AG04449 (cell line): ENCODE results near the gene KRTAP3-3.
A peak's percentile ranks its signal among the peaks of the same experiment; 100 is the strongest.

Experiments used
- CTCF ChIA-PET: fragments of 350-600 bp; formaldehyde crosslinking; extraction: SDS; loops from one replicate; lab custom pipeline; 2021; ENCODE audit warnings: antibody characterized with exemption; lab: Yijun Ruan, JAX
- POLR2A ChIA-PET: fragments of 400-600, 350-600 bp; formaldehyde crosslinking; extraction: SDS; loops from one replicate; lab custom pipeline; 2020; ENCODE audit warnings: antibody characterized with exemption, inconsistent platforms; lab: Yijun Ruan, JAX
- DNase-seq: peaks from one replicate; pipeline ENCODE4 v3.0.0-alpha.2; 2010; ENCODE audit warnings: low read depth, low spot score
- H3K4me3 ChIP-seq: 2 replicates; pipeline ENCODE4 v1.5.1; 2011; ENCODE audit warnings: low read depth, mild to moderate bottlenecking, control low read depth, low read length
- TF ChIP-seq, protein P1 (sequence below): IDR thresholded peaks from one replicate; pipeline ENCODE4 v1.5.1; 2011; ENCODE audit warnings: mild to moderate bottlenecking, moderate library complexity, low read length, control low read depth, inconsistent platforms; ENCODE audit not compliant: insufficient read depth; ENCODE audit errors: missing control alignments

The KRTAP3-3 gene

GRCh38 chr17:40952661-40953060 lies 41.3 kb downstream of the KRTAP3-3 start:
- ChIA-PET POLR2A (interaction anchor here (0.5 to 2.3 kb wide), 6 partner anchors 43 to 494 kb away, joined by 3 to 15 read pairs (median 3); no protein-coding TSS in a partner anchor), CTCF (interaction anchor here (0.9 to 2.0 kb wide), 5 partner anchors 10 to 696 kb away, joined by 3 to 6 read pairs (median 5); no protein-coding TSS in a partner anchor)
- DNase-seq, result peak; percentile 96
- TF ChIP-seq, protein P1, sequence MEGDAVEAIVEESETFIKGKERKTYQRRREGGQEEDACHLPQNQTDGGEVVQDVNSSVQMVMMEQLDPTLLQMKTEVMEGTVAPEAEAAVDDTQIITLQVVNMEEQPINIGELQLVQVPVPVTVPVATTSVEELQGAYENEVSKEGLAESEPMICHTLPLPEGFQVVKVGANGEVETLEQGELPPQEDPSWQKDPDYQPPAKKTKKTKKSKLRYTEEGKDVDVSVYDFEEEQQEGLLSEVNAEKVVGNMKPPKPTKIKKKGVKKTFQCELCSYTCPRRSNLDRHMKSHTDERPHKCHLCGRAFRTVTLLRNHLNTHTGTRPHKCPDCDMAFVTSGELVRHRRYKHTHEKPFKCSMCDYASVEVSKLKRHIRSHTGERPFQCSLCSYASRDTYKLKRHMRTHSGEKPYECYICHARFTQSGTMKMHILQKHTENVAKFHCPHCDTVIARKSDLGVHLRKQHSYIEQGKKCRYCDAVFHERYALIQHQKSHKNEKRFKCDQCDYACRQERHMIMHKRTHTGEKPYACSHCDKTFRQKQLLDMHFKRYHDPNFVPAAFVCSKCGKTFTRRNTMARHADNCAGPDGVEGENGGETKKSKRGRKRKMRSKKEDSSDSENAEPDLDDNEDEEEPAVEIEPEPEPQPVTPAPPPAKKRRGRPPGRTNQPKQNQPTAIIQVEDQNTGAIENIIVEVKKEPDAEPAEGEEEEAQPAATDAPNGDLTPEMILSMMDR, result no peak
- H3K4me3 ChIP-seq, result no peak overlapping the region

DNA sequence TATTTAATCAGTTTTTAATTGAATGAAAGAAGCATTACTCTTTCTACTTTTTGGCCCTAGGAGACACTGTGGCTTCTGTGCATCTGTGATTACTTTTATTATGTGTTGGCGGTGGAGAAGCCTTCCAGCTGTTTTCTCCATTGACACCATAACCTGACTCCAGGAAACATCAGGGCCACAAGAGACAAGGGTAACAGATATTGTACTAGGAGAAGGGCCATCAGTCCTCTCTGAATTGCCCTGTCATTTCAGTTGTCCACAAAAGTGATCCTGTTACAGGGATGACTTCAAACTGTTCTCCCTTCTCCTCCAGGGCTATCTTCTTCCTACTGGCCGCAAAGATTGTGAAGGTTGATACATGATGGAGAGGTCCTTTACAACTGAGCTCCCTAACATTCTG lies 41.8 kb downstream of the KRTAP3-3 start:
- H3K4me3 ChIP-seq, result no peak overlapping the region
- CTCF ChIA-PET, result interaction anchor here (0.5 to 2.0 kb wide), 5 partner anchors 11 to 697 kb away, joined by 3 to 6 read pairs (median 3); no protein-coding TSS in a partner anchor
- TF ChIP-seq, protein P1, result no peak
- no peak for DNase-seq
- POLR2A ChIA-PET, result interaction anchor here (0.6 to 2.3 kb wide), 4 partner anchors 42 to 494 kb away, joined by 3 to 15 read pairs (median 4); no protein-coding TSS in a partner anchor

- TF ChIP-seq, protein P1, result no peak
- DNase-seq, result no peak
- ChIA-PET POLR2A (interaction anchor here (0.6 kb wide), 1 partner anchor 55 kb away, joined by 4 read pairs; no protein-coding TSS in a partner anchor), CTCF (interaction anchor here (1.3 kb wide), 1 partner anchor 13 kb away, joined by 3 read pairs; no protein-coding TSS in a partner anchor)
- H3K4me3 ChIP-seq, result no peak overlapping the region
Observed at GRCh38 chr17:40951011-40951622, 42.8 kb downstream of the KRTAP3-3 start.

DNA sequence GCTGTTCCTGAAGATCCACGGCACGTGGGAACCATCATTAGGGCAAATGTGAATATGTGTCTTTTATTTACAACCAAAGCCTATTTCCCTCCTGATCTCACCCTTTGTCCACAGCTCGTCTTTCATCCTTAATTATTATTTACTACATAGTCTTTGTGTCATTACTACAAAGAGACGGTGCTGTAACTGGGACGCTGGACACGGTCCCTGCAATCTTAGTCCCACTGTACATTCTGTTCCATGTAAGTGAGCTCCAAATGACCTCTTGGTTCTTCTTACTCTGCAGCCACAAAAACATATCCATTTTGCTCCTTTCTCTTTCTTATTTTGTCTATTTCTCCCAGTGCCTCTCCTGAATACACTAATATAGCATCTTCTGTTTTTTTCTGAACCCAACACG lies 43.8 kb downstream of the KRTAP3-3 start:
- TF ChIP-seq, protein P1, result no peak
- ChIA-PET POLR2A (no interaction called here), CTCF (interaction anchor here (1.0 to 1.3 kb wide), 2 partner anchors 14 to 379 kb away, joined by 3 read pairs; no protein-coding TSS in a partner anchor)
- DNase-seq, result no peak
- no peak overlapping the region for H3K4me3 ChIP-seq

GRCh38 chr17:40949418-40949817 lies 44.5 kb downstream of the KRTAP3-3 start:
- no peak overlapping the region for H3K4me3 ChIP-seq
- no peak for DNase-seq
- TF ChIP-seq, protein P1, result no peak
- ChIA-PET POLR2A (no interaction called here), CTCF (interaction anchor here (1.0 kb wide), 1 partner anchor 380 kb away, joined by 3 read pairs; no protein-coding TSS in a partner anchor)

GRCh38 chr17:40947929-40948328 lies 46.0 kb downstream of the KRTAP3-3 start:
- no peak overlapping the region for H3K4me3 ChIP-seq
- CTCF ChIA-PET, result interaction anchor here (1.0 kb wide), 1 partner anchor 21 kb away, joined by 3 read pairs; no protein-coding TSS in a partner anchor

More at GRCh38 chr17:40947929-40948328, 46.0 kb downstream of the KRTAP3-3 start:
- POLR2A ChIA-PET, result no interaction called here
- TF ChIP-seq, protein P1, result no peak
- DNase-seq, result no peak
